Suppressor macrophage (primary cell): Measurements from ENCODE around the gene NHSL2.
A peak's percentile ranks its signal among the peaks of the same experiment; 100 is the strongest.

Source experiments
- DNase-seq, 4 experiments: peaks; one replicate each; pipeline ENCODE4 v3.0.0-alpha.2; 2020 to 2022

Gene NHSL2

DNA sequence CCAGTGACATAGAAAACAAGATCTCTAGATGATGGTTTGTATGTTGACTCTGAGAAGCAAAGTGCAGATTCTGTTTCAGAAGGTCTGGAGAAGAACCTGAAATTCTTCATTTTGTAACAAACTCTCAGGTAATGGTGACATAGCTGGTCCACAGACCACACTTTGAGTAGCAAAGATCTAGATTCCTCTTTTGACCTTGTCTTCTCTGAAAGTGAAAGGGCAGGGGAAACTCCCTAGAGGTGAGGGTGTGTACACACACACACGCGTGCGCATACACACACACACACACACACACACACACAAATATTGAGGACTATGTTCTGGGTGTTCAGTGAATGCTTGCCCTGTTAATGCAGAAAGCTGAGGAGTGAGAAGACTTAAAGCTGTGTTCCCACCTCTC lies 110.1 kb downstream of the NHSL2 start:
- no peak for DNase-seq

- peak in 3 of 4 experiments; percentile 26 to 43 (median 38) for DNase-seq
These were observed 111.3 kb downstream of the NHSL2 start for GRCh38 chrX:72021975-72022374.

DNA sequence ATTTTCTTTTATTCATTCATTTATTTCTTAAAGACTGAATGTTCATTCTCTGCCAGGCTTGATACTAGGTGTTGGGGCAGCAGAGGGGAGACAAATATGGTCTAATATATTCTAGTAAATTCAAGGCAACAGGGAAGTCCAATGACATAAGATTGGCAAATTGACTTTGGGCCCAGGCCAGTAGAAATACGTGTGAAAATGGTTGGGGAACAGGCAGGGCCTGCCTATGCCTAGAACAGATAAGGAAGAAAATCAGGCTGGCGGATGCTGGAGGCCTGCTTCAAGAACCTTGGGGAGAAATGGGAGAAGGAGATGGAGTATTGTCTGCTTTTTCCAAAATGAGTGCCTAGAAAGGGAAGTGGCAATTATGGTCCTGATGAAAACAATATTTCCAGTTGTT lies 112.4 kb downstream of the NHSL2 start:
- no peak for DNase-seq

GRCh38 chrX:72025236-72025770 lies 114.7 kb downstream of the NHSL2 start:
- DNase-seq: no peak

- peak in 1 of 4 experiments; percentile 5 for DNase-seq
These were observed 115.8 kb downstream of the NHSL2 start for GRCh38 chrX:72026341-72027023.

DNA sequence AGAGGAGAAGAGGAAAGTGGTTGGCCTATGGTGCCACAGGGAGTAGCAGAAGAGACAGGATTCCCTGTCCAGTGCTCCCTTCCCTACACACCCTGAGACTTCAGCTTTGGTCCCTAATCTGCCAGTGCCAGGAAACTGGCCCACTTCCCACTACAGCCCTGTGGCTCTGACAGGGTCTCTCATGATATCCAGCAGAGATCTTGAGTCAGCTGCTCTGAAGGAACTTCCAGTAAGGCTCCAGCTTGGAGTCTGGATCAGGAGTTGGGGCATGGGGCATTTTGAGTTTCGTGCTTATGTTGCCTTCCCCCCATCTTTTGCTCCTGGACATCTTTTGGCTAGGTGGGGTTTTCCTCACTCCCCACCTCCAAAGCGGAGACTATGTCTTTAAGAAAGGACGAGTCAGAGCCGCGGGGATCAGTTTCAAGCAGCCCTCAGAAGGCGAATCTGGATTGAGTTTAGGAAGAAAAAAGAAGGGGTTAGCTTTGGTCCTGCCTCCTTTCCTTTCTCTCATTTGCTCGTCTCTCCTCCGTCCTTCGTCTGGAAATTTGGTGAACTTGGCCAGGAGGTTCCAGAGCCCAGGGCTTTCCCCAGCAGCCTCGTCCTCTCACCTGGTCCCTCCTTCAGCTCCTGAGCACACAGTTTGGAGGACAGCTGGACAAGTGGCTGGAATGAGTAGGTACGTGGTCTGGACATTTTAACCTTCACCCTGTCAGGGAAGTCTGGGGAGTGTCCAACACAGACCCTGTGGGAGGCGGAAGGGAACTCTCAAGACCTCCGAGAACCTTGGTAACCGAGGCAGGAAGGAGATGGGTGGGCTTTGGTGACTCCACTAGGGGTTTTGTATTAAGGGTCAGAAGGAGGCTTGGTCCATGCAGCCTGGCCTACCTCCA lies 116.6 kb downstream of the NHSL2 start:
- no peak for DNase-seq

DNA sequence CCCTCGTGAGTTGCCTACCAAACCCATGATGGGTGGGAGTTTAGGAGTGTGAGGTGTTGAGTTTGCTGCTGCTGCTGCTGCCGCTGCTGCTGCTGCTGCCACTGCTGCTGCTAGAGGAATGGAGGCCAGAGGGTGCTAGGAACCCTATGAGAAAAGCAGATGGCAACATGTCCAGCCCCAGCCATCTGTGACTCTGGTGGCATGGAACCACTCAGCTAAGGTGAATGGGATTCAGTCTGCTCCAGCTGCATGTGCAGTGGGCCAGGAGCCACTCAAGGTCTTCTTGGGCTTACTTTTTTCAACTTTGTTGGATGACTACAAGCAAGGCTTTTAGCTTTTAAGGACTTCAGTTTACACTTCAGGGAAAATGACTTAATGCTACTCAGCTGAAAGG lies 117.3 kb downstream of the NHSL2 start:
- DNase-seq: no peak

GRCh38 chrX:72028701-72029470 lies 118.2 kb downstream of the NHSL2 start:
- no peak for DNase-seq

DNA sequence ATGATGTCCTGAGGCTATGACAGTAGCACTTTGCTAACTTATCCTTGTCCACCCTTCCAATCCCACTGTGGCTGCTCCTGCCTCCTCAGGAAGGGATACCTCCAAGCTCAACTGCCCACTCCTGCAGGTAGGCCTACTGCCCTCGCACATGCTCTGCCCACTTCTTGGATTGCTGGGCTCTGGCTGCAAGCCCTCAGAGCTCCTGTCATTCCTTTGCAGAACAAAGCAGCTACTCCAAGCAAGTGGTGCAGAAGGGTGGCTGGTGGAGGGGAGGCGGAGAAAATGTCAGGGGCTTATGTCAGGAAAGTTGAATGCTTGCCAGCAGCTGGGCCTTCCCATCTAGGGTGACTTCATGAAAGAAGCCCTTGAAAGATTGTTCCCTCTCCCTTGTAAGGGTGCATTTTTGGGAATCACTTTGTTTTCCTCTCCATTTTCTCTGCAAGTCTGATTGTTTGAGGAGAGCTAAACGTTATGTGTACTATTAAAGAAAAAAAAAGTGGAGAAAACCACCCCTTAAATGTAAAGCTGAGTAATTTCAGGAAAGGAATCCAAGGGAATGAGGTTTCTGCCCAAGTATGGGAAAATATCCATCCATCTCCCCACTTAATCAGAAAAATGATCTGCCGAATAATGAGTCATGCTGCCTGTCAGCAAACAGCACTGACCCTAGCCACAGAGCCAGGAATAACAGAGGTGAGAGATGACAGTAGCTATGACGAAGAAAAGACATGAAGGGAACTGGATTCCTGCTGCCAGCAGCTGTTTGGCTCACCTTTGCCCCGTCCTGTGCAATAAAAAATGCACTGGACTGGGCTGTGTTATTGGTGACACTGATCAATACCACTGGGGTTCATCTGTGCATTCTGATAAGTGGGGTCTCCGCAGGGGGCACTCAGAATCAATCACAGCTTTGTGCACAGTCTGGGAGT lies 119.1 kb downstream of the NHSL2 start:
- DNase-seq: no peak

DNA sequence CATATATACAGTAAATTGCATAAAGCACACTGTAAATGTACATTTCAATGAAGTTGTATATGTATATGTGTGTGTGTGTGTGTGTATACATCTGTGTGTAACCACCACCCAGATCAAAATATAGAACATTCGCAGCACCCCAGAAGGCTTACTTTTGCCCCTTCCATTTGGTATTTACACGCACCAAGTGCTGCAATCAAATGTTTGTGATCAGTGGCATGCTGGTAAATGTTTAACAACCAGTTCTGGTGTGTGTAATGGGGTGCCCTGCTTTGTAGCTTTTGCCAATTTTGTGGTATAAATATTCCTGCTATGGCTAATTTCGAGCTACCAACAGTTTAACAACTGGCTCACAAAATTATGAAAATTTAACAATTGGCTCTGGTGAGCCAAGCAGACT lies 119.8 kb downstream of the NHSL2 start:
- DNase-seq: no peak

DNA sequence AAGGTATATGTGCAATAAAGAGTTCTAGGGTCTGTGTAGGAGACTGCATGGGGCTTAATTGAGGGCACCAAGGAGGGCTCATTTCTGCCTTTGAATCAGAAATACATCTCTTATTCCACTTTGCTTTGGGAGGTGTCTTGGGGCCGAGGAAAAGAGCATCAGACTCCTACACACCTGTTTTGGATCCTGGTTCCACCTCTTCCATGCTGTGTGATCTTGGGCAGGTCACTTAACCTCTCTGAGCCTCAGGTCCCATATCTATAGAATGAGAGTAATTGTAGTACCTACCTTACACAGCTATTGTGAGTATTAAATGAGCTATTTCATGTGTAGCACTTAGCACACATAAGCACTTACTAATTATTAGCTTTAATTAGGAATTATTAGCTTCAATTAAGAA lies 120.5 kb downstream of the NHSL2 start:
- DNase-seq: no peak

DNA sequence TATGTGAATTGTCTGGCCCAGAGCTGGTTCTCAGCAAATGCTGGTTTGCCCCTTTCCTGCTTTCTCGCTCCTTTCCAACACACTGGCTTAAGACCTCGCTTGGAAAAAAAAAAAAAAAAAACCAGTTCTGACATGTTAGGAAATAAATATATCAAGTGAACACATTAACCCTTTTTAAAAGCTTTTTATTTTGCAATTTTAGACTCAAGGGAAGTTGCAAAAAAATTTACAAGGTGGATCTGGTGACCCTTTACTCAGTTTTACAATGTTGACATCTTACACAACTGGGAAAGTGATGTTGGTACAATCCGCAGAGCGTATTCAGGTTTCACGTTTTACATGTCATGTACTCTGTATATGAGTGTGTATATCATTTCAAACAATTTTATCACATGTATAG lies 121.0 kb downstream of the NHSL2 start:
- peak in 1 of 4 experiments; percentile 6 for DNase-seq

- DNase-seq: no peak
These were observed 127.0 kb downstream of the NHSL2 start for GRCh38 chrX:72037601-72038000.

- DNase-seq: no peak
These were observed 127.4 kb downstream of the NHSL2 start for GRCh38 chrX:72038016-72038415.

GRCh38 chrX:72038868-72039267 lies 128.2 kb downstream of the NHSL2 start:
- DNase-seq: no peak

DNA sequence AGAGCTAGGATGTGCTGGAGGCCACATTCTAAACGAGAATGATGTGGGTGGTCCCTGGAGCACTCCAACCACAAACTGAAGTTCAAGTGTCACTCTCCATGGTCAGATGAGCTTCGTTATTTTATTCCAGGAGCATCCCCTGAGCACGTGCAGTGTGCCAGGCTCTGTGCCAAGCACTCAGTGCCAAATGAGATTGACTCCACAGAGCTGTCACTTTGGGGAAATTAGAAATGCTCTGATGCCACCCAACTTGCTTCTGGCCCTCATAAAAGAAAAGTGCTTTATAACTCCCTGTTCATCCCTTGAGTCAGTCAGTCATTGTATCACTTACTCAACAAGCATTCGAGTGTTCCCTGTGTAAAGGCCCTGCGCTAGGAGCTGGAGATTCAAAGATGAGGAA lies 129.9 kb downstream of the NHSL2 start:
- no peak for DNase-seq

- DNase-seq: no peak
These were observed 130.5 kb downstream of the NHSL2 start for GRCh38 chrX:72041176-72041575.

GRCh38 chrX:72041871-72042851 lies 131.5 kb downstream of the NHSL2 start:
- DNase-seq: peak in 2 of 4 experiments; percentile 15 to 22

DNA sequence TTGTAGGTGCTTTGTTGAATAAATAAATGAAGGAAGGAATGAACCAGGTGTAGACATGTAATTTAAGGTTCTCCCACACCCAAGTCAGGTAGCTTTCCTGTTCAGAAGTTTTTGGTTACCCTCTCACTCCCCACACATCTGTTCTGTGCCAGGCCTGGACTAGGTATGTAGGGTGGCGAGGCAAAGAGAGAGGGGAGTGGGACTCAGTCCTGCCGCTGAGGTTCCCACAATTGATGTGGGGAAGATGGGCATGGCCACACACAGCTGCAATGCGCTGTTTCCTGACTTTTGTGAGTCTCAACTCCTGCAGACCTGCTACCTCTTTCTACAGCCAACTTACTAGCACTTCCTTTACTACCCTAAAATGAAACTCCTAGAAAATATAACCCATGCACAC lies 132.2 kb downstream of the NHSL2 start:
- DNase-seq: no peak

GRCh38 chrX:72043636-72044035 lies 133.0 kb downstream of the NHSL2 start:
- DNase-seq: no peak

DNA sequence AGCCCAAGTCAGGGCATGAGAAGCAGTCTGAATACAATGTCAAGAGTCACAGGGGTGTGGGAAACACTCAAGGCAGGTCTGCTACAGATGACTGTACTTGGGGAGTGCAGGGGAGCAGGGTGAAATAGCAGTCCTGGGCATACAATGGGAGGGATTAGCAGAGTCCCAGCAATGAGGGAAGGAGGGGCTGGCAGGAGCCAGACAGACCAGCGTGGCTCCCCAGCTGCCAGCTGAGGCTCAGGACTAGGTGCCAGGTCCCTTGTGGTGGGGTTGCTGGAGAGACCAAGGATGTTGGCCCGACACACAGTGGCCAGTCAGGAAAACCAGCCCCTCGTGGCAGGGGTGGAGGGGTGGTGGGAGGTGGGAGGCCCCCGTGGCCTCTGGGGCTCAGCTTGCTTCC lies 134.5 kb downstream of the NHSL2 start:
- no peak for DNase-seq
